H9 (cell line): Measurements from ENCODE around the gene SLC25A4. TPM values are rescaled to one million over a fixed set of nuclear protein-coding genes. Genes with fewer than 3 reads are reported as not detected.

Source experiments
- DNase-seq: peaks from one replicate; pipeline ENCODE4 v3.0.0-alpha.2; 2017
- H2AFZ ChIP-seq: one replicate; pipeline ENCODE4 v1.6.1; 2013; ENCODE audit warnings: mild to moderate bottlenecking, low read length, control low read depth, moderate library complexity
- H2AK5ac ChIP-seq: 2 replicates; pipeline ENCODE4 v1.6.1; 2013; ENCODE audit warnings: low read length, control low read depth, mixed read lengths; ENCODE audit not compliant: insufficient read length
- H2BK120ac ChIP-seq: one replicate; pipeline ENCODE4 v1.6.1; 2013; ENCODE audit warnings: low read depth, mild to moderate bottlenecking, low read length, control low read depth, inconsistent platforms; ENCODE audit not compliant: poor library complexity, severe bottlenecking
- H2BK12ac ChIP-seq: 2 replicates; pipeline ENCODE4 v1.6.1; 2013; ENCODE audit warnings: low read length, control low read depth, mixed read lengths, low read depth; ENCODE audit not compliant: insufficient read length
- H2BK15ac ChIP-seq: 2 replicates; pipeline ENCODE4 v1.6.1; 2013; ENCODE audit warnings: low read depth, low read length, control low read depth
- H2BK20ac ChIP-seq: one replicate; pipeline ENCODE4 v1.6.1; 2013; ENCODE audit warnings: low read depth, mild to moderate bottlenecking, low read length, control low read depth, inconsistent platforms; ENCODE audit not compliant: poor library complexity, severe bottlenecking
- H2BK5ac ChIP-seq: 2 replicates; pipeline ENCODE4 v1.6.1; 2013; ENCODE audit warnings: low read length, control low read depth, mixed read lengths; ENCODE audit not compliant: insufficient read length
- H3K14ac ChIP-seq: 2 replicates; pipeline ENCODE4 v1.6.1; 2013; ENCODE audit warnings: low read length, control low read depth; ENCODE audit not compliant: insufficient read depth
- H3K18ac ChIP-seq: 2 replicates; pipeline ENCODE4 v1.6.1; 2013; ENCODE audit warnings: low read depth, mild to moderate bottlenecking, mixed read lengths, low read length, control low read depth; ENCODE audit not compliant: insufficient read length
- H3K23ac ChIP-seq: 2 replicates; pipeline ENCODE4 v1.6.1; 2013; ENCODE audit warnings: low read length, control low read depth, mixed read lengths, low read depth; ENCODE audit not compliant: insufficient read length
- H3K23me2 ChIP-seq: 2 replicates; pipeline ENCODE4 v1.6.1; 2013; ENCODE audit warnings: low read depth, mild to moderate bottlenecking, mixed read lengths, low read length, control low read depth; ENCODE audit not compliant: insufficient read length, poor library complexity, severe bottlenecking
- H3K27ac ChIP-seq: 2 replicates; pipeline ENCODE4 v1.5.1; 2013; ENCODE audit warnings: low read length, control low read depth, mixed read lengths, low read depth; ENCODE audit not compliant: insufficient read length
- H3K27me3 ChIP-seq: 2 replicates; pipeline ENCODE4 v1.6.1; 2013; ENCODE audit warnings: low read length, control low read depth, inconsistent platforms; ENCODE audit not compliant: insufficient read depth
- H3K4ac ChIP-seq: 2 replicates; pipeline ENCODE4 v1.6.1; 2013; ENCODE audit warnings: low read depth, mild to moderate bottlenecking, control low read depth, inconsistent platforms, low read length, moderate library complexity
- H3K4me1 ChIP-seq: 2 replicates; pipeline ENCODE4 v1.6.1; 2013; ENCODE audit warnings: low read length, control low read depth, inconsistent platforms; ENCODE audit not compliant: insufficient read depth
- H3K4me2 ChIP-seq: 2 replicates; pipeline ENCODE4 v1.6.1; 2013; ENCODE audit warnings: low read length, control low read depth, mixed read lengths; ENCODE audit not compliant: insufficient read length, insufficient read depth
- H3K56ac ChIP-seq: 2 replicates; pipeline ENCODE4 v1.6.1; 2013; ENCODE audit warnings: low read depth, mild to moderate bottlenecking, mixed read lengths, low read length, control low read depth; ENCODE audit not compliant: insufficient read length
- H3K79me1 ChIP-seq: 2 replicates; pipeline ENCODE4 v1.6.1; 2013; ENCODE audit warnings: low read depth, mild to moderate bottlenecking, moderate library complexity, low read length, control low read depth, inconsistent platforms; ENCODE audit not compliant: insufficient read depth, poor library complexity, severe bottlenecking
- H3K79me2 ChIP-seq: 2 replicates; pipeline ENCODE4 v1.6.1; 2013; ENCODE audit warnings: low read length, control low read depth, inconsistent platforms; ENCODE audit not compliant: insufficient read depth
- H3K9ac ChIP-seq: 2 replicates; pipeline ENCODE4 v1.6.1; 2013; ENCODE audit warnings: low read length, control low read depth, mixed read lengths; ENCODE audit not compliant: insufficient read length; ENCODE audit errors: extremely low read depth
- H3K9me3 ChIP-seq: one replicate; pipeline ENCODE4 v1.6.1; 2013; ENCODE audit warnings: low read depth, low read length, inconsistent platforms; ENCODE audit not compliant: control insufficient read depth
- H3T11ph ChIP-seq: one replicate; pipeline ENCODE4 v1.6.1; 2013; ENCODE audit warnings: mild to moderate bottlenecking, low read length, control low read depth, inconsistent platforms
- H4K20me1 ChIP-seq: one replicate; pipeline ENCODE4 v1.6.1; 2013; ENCODE audit not compliant: control insufficient read depth, insufficient read length, insufficient read depth
- H4K5ac ChIP-seq: 2 replicates; pipeline ENCODE4 v1.6.1; 2013; ENCODE audit warnings: low read depth, mild to moderate bottlenecking, mixed read lengths, low read length, control low read depth; ENCODE audit not compliant: insufficient read length
- H4K8ac ChIP-seq: replicated peaks from 2 replicates; pipeline ENCODE4 v1.6.1; 2013; ENCODE audit warnings: low read length, control low read depth, mixed read lengths, low read depth; ENCODE audit not compliant: insufficient read length
- H4K91ac ChIP-seq: 2 replicates; pipeline ENCODE4 v1.6.1; 2013; ENCODE audit warnings: low read depth, mild to moderate bottlenecking, moderate library complexity, mixed read lengths, low read length, control low read depth; ENCODE audit not compliant: insufficient read length
- H3K27ac Mint-ChIP-seq, 3 experiments: 2 replicates in 2 of 3; 3 replicates in 1 of 3; pipeline ENCODE4 v1.8.0; 2020 to 2021; ENCODE audit warnings: mixed read lengths in 3 of 3, mild to moderate bottlenecking in 1 of 3, moderate library complexity in 1 of 3
- H3K27me3 Mint-ChIP-seq: 2 replicates; pipeline ENCODE4 v1.8.0; 2021; ENCODE audit warnings: low read depth, mild to moderate bottlenecking, moderate library complexity, mixed read lengths
- H3K36me3 Mint-ChIP-seq, 3 experiments: 2 replicates in 2 of 3; 3 replicates in 1 of 3; pipeline ENCODE4 v1.8.0; 2020 to 2021; ENCODE audit warnings: low read depth in 3 of 3, mixed read lengths in 3 of 3; ENCODE audit not compliant: insufficient read depth in 1 of 3
- H3K4me1 Mint-ChIP-seq, 2 experiments: 2 replicates each; pipeline ENCODE4 v1.8.0; 2020; ENCODE audit warnings: mixed read lengths in 2 of 2
- H3K4me3 Mint-ChIP-seq, 2 experiments: 2 replicates in 1 of 2; 3 replicates in 1 of 2; pipeline ENCODE4 v1.8.0; 2020 to 2021; ENCODE audit warnings: mild to moderate bottlenecking in 2 of 2, mixed read lengths in 2 of 2, moderate library complexity in 1 of 2
- H3K9me3 Mint-ChIP-seq, 2 experiments: 2 replicates in 1 of 2; 3 replicates in 1 of 2; pipeline ENCODE4 v1.8.0; 2020; ENCODE audit warnings: mild to moderate bottlenecking in 2 of 2, mixed read lengths in 2 of 2, moderate library complexity in 1 of 2
- CTCF ChIP-seq: fragments of 200-600 bp; sonication (generic); conservative IDR thresholded peaks from 3 replicates; pipeline ENCODE4 v1.8.0; 2021; ENCODE audit warnings: antibody characterized with exemption, mild to moderate bottlenecking
- WGBS: extraction: QIAGEN DNeasy Blood & Tissue Kit; methylation state at CpG from one replicate; pipeline ENCODE4 v1.1.7; 2013; ENCODE audit warnings: missing lambda C conversion rate, low lambda C conversion rate, mixed read lengths; ENCODE audit not compliant: insufficient read length; ENCODE audit errors: extremely low coverage; 5-methylcytosine and 5-hydroxymethylcytosine counted together
- long read RNA-seq: library from polyadenylated mRNA; unstranded; transcript quantifications from one replicate; pipeline ENCODE4 v2.0.0, GENCODE V29; 2020
- total RNA-seq: library from RNA; stranded (reverse); gene quantifications from 2 replicates; pipeline ENCODE4 v1.2.1, GENCODE V29; 2021

SLC25A4 gene
- total RNA-seq = 54.4 and 55.9 TPM in 2 replicates
- long read RNA-seq, full-length matches to known transcripts = 1,485 of 1,600 reads
- long read RNA-seq, partial matches to known transcripts = 41 of 1,600 reads
- long read RNA-seq, other reads (novel, unspliced or antisense) = 74 of 1,600 reads

- Histone ChIP-seq H3K27me3 (no peaks in the 10 kb centered on the region), H3K9me3 (no peaks in the 10 kb centered on the region), H3K4me2 (peak within 1 kb of the TSS; percentile 75), H2BK5ac (no peak within 1 kb of the TSS), H2AK5ac (no peak within 1 kb of the TSS), H4K20me1 (no peaks in the 10 kb centered on the region), H4K8ac (no peak within 1 kb of the TSS), H3K23me2 (peaks cover 5% of the 10 kb centered on the region), H3K56ac (no peak within 1 kb of the TSS), H3K23ac (no peak within 1 kb of the TSS), H2AFZ (no peak within 1 kb of the TSS), H3K27ac (no peak within 1 kb of the TSS), H3K4ac (no peak within 1 kb of the TSS), H2BK15ac (no peak within 1 kb of the TSS), H3K79me1 (no peaks in the 10 kb centered on the region), H4K5ac (no peak within 1 kb of the TSS), H2BK20ac (no peak within 1 kb of the TSS), H3K79me2 (no peaks in the 10 kb centered on the region; the same call in 1 of the 2 replicates), H3K9ac (peak within 1 kb of the TSS; percentile 71), H2BK120ac (no peak within 1 kb of the TSS), H3K14ac (peak within 1 kb of the TSS; percentile 95), H3K4me1 (no peaks in the 10 kb centered on the region), H4K91ac (no peak within 1 kb of the TSS), H3K18ac (peak within 1 kb of the TSS; percentile 92), H3T11ph (no peak within 1 kb of the TSS), H2BK12ac (no peak within 1 kb of the TSS)
- H3K27me3 Mint-ChIP-seq = no peaks in the 10 kb centered on the region; the same call in 1 of the 2 replicates
- peaks cover 4 to 25% (median 24%) of the 10 kb centered on the region in 3 experiments; a peak in 6 of 7 replicates for H3K36me3 Mint-ChIP-seq
- DNase-seq = peak; percentile 91
- peaks cover 21 to 22% of the 10 kb centered on the region in 2 experiments for H3K4me1 Mint-ChIP-seq
- H3K27ac Mint-ChIP-seq = peak within 1 kb of the TSS in 1 of 3 experiments; percentile 81; a peak in 5 of 7 replicates
- WGBS = no CpG with 5 or more reads among the region's 87 CpGs
- H3K4me3 Mint-ChIP-seq = peak within 1 kb of the TSS; percentile 80 to 90
- peak; percentile 62 for TF ChIP-seq CTCF
- H3K9me3 Mint-ChIP-seq = no peaks in the 10 kb centered on the region
These were observed at the start of gene SLC25A4 for GRCh38 chr4:185142912-185143600. Gene SLC25A4 (plus strand): TSS chr4:185143266. CDS start chr4:185143373, 107 bp downstream.
